ENCODE data around the gene MUC5B.

MUC5B gene

DNA sequence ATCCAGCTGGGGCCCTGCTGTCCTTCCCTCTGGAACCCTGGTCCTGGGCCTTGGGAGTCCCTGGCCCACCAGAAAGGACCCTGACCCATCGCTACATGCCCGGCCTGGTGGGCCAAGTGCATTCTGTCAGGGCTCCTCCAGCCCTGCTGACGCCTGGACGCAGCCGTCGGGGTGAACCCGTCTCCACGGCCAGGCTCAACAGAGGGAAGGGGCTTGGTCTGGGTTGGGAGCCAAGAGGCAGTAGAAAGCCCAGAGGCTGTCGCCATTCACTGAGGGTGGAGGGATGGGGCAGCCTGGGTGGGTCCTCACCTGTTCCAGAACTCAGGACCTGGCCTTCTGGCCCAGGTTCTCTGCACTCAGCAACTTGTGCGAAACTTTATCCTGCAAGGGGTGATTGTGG, 47.6 kb downstream of the MUC5B start:
- no peak for DNase-seq

GRCh38 chr11:1271002-1271401, 48.1 kb downstream of the MUC5B start:
- DNase-seq: no peak

GRCh38 chr11:1271406-1271805, 48.5 kb downstream of the MUC5B start:
- no peak for DNase-seq

GRCh38 chr11:1271927-1272326, 49.1 kb downstream of the MUC5B start:
- no peak for DNase-seq

- no peak for DNase-seq
Measured at GRCh38 chr11:1272531-1272930, 49.7 kb downstream of the MUC5B start.

- no peak for DNase-seq
Measured at GRCh38 chr11:1274501-1274900, 51.6 kb downstream of the MUC5B start.

DNA sequence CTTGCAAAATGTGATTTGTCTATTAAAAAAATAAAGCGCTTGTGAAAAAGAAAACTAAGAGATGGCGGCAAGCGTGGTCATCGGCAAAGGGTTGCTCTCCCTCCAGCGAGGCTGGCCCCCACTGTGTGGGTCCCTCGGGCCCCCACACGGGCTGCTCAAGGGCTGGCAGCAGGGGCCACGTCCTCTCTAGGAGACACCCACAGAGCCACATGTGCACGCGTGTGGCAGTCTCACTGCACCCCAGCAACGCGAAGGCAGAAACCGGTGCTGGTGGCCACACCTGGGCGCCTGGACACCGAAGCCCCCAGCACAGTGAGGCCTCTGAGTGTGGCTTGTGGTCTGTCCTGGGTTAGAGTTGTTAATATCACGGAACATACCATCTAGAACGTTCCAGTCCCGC, 52.2 kb downstream of the MUC5B start:
- no peak for DNase-seq

DNA sequence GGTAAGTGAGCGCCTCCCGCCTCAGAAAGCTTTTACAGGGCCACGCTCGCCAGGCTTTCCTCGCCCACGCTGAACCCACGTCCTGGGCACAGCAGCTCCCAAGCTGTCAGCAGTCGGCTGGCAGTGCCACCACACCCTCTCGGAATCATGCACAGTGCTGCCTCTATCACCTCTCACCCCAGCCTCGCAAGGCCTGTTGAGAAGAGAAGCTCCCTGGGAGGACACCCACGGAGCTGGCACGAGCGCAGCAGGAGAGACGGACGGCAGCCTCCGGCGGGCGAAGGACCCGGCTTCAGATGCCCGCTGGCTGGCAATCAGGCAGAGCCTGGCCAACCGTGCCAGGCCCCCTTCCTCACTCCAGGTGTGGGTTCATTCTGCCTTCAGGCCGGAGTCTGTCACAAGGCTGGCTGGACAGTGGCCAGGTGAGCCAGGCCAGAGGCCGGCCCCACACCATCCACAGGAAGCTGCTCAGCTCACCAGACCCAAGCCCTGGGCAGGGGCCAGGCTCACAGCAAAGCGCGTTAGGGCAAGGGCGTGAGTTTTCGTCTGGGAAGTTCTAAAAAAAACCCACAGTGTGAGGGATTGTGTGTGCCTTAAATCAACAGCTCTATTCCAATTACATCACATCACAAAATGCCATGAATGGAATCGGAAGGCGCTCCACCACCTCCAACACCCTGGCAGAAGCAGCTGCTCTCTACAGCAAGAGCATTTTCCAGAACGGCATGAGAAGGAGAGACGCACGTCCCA, 53.4 kb downstream of the MUC5B start:
- no peak for DNase-seq

- DNase-seq: no peak
Measured at GRCh38 chr11:1276866-1277615, 54.2 kb downstream of the MUC5B start.

- DNase-seq: no peak
Measured at GRCh38 chr11:1277936-1278512, 55.2 kb downstream of the MUC5B start.

DNA sequence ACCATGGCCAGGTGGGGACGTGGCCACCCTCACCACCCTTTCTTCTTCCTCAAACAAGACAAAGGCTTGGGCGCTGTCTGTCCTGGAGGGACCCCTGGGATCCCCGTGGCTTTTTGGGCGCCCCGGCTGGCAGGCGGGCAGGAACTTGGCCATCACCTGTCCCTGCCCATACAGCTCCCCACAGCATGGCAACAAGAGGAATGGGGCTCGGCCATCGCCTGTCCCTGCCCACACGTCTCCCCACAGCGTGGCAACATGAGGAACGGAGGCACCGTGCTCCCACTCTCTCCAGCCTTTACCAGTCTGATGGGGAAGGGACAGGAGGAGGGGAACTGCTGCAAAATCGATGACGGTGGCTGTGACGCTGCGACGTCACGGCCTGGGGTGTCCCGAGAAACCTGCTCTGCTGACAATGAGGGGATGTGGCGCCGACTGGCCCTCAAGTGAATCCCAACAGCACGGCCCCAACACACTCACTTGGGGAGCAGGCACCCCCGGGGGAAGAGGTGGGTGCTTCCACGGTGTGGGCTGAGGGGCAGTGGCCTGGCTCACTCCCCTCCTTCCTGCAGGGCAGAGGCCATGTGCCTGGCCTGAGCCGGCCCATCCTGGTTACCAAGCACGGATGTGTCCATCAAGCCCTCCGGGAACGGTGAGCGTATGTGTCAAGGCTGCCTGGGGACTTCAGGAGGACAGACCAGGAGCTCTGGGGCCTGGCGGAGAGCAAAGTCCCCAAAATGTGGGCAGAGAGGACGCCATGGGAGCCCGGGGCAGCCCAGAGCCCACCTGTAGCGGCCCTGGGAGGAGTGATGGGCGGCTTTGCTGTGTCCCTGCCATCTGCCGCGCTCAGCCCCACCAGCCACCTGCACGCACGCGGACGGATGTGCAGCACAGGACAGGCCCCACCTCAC, 56.2 kb downstream of the MUC5B start:
- no peak for DNase-seq

DNA sequence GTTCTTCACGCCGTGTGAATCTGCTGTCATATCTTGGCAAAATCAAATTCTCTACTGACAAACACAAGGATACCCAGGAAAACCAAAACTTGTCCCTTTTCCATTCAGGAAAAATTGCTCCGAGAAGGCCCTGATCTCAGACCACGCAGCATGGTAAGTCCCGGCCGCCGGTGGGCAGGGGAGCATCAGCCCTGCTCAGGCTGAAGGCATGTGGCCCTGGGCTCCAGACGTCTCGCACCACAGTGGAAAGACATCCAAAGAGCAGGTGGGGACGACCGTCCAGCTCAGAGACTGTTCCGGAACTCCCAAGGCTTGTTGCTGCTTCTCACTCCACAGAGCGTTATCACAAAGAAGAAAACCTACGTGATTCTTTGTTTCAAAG, 56.8 kb downstream of the MUC5B start:
- no peak for DNase-seq

DNA sequence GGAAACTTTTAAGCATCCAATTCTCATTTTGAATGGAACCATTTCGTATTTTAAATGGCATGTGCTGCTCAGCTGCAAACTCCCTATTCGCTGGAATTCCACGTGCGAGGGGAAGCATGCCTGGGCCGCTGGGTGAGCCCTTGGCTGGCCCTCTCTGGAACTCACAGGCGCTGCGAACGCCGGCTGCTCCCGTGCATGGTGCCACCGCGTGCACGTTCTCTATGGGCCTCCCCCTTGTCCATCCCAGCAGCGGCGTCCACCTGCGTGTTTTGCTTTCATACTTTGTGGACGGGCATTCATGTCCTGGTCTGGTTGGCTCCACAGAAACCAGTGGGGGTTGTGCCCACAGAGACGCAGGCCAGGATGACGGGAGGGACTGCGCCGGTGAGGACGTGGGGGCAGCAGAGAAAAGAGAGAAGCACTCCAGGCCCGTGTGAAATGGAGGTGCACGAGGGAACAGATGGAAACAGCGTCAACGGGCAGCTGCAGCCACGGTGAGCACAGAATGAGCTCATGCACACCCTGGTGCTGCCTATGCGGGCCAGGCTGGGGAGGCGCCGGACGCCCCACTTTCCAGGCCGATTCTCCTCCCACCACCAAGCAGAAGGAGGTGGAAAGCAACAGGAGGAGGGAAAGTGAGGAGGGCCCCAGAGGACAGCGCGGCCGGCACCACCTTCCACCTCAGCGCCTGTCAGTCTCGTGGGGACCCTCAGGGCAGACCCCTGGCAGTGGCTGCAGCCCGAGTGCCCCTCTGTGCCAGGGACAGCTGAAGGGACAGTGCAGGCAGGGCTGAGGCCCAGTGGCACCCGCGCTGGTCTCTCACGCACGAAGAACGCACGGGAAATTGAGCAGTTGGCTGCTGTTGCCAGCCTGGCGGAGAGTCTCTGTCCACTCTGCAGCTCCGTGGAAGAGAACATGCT, 57.5 kb downstream of the MUC5B start:
- no peak for DNase-seq

DNA sequence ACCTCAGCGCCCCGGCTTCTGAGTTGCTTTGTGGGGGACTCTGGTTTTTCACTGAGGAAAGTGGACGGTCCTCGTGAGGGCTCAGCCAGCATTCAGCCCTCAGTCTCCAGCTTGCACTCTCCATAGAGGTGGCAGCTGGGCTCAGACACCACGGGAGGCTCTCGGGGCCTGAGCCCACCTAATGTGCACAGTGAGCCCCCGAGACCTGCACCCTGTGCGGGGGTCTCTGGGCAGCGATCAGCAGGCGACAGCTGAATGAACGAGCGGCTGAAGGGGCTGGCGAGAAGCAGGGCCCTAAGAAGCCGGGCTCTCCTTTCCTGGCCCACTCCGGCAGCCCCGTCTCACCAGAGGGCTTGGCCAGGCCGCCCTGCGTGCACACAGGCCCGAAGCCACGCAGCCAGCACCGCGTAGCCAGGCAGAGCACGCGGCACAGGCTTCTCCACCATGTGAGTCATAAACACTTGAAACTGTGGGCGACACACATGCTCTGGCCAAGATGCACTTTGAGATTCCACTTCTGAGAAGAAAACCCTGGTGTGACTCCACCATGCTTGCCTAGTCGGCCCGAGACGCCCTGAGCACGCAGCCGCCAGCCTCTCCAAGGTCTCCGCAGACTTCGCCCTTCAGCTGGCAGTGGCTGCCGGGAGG, 58.6 kb downstream of the MUC5B start:
- no peak for DNase-seq

DNA sequence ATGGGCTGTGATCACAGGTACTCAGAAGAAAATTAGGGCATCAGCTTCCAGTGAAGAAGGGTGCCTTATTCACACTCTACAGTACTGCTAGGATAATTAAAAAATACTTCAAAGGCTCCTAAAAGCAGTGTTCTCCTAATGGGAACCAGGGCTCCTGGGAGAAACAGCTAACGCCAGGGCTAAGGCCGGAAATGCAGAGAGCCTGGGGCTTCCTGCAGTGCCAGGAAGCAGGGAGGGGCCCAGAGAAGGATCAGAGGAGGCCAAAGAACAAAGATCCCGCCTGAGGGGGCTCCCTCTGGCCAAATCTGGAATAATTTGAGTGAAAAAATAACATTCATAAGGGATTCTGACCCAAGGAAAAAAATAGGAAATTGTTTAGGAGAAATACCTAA, 59.1 kb downstream of the MUC5B start:
- DNase-seq: no peak

DNA sequence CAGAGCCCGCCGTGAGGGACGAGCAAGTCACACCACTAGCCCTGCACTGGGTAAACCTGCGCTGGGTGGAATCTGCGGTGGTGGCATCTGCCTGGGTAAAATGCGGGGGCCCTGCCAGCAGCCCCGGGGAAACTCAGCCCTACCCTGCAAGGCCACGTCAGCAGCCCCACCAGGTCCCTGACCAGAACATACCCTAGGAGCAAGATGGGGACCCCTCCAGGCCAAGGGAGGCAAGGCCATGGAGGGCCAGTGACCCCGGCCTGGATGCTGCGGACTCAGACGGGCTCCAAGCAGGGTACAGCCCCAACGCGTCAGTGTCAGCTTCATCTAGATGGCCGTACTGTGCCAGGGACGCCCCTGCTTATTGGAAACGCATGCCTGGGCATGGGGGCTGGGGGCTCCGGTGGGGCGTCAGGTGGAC, 60.2 kb downstream of the MUC5B start:
- DNase-seq: no peak

DNA sequence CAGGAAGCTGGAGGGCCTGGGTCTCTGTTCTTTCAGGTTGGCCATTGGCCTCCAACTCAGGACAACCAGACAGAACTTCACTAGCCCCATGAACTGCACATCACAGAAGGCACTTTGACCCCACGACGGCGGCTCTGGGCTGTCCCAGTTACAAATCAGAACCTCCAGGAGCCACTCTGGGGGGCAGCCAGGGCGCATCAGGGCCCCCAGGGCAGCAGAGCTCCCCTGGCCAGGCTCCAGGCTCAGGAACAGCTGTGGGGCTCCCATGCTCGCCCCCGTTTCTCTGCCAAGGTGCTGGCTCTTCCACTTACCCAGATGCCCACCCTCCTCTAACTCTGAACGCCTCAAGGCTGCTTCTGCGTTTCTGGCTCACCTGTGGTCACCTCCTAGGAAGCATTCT, 61.0 kb downstream of the MUC5B start:
- no peak for DNase-seq

DNA sequence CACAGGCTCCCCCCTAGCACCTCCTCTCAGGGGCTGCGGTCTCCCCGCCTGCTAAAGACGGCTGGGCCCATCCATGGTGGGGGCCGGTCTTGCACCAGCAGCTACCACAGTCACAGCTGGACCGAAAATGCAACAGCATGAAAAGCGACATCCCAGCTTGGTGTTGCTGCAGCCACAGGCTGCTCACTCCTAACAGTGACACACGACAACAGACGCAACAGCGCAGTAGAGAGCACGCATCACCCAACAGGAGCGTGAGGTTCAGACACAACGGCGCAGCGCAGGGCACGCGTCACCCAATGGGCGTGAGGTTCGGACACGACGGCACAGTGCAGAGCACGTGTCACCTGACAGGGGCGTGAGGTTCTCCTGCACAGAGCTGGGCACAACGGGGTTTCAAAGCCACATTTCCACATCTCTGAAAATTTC, 62.5 kb downstream of the MUC5B start:
- DNase-seq: no peak

- no peak for DNase-seq
Measured at GRCh38 chr11:1285876-1286275, 63.0 kb downstream of the MUC5B start.

- DNase-seq: no peak
Measured at GRCh38 chr11:1287928-1288327, 65.1 kb downstream of the MUC5B start.

DNA sequence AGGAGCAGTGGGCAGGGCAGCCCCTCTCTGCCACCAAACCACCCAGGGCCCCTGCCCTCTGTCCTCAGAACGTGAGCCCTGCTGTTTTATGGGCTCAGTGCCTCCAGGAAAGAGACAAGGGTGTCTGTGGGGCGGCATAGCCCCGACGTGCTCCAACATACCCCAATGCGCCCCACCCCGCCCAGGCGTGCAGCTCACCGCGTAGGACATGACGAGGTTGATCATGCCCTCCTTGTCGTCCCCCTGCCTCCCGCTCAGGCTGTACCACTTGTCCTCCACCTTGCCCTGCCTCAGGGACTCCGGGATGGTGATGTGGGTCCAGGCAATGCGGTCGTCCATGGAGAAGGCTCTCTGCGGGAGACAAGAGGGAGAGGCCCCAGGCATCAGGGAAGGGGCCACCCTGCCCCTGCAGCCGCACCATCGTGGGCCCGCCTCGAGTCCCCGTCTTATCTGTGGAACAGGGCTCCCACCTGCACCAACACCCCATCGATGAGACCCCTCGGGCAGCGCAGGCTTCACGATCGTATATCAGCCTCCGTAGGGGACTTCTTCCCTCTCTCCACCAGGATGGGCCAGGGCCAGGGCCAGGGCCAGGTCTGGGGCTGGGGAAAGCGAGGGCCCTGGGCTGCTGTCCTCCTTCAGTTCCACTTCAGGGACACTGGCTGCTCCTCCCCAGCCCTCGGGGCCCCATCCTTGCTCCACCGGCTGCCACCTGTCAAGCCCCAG, 65.7 kb downstream of the MUC5B start:
- DNase-seq: no peak
